Pancreas (tissue), 10 donors: Measurements from ENCODE around the gene PRELID2. TPM values are rescaled to one million over a fixed set of nuclear protein-coding genes. Genes with fewer than 3 reads are reported as not detected.
A peak's percentile ranks its signal among the peaks of the same experiment; 100 is the strongest.

Source experiments
- ATAC-seq, 4 donors: fragments of 200-7000 bp; cut with Tn5 transposase; one replicate each; pipeline versions ENCODE4 v1.8.0 to v1.9.1; 2020; ENCODE audit warnings: mild to moderate bottlenecking in 4 of 4, moderate library complexity in 4 of 4
- DNase-seq, 6 donors: peaks; one replicate each; pipeline ENCODE4 v3.0.0-alpha.2; 2020
- FAIRE-seq: peaks from 2 replicates; lab custom pipeline; 2012; peaks lifted over from hg19 to GRCh38; lab: Jason Lieb, UNC
- H3K27ac ChIP-seq, 4 donors: fragments of 200-600 bp; sonication (generic); 1 replicate in 3 of 4; 2 replicates in 1 of 4; pipeline versions ENCODE4 v1.5.0 to v1.8.0; 2020
- H3K27me3 ChIP-seq, 4 donors: fragments of 200-600 bp; one replicate each; pipeline ENCODE4 v1.8.0; 2021
- H3K36me3 ChIP-seq, 3 donors: fragments of 200-600 bp; sonication (generic) in 1 of 3; one replicate each; pipeline versions ENCODE4 v1.5.0 to v1.8.0; 2020 to 2021
- H3K4me1 ChIP-seq, 3 donors: fragments of 200-600 bp; one replicate each; pipeline ENCODE4 v1.8.0; 2021
- H3K4me3 ChIP-seq, 4 donors: fragments of 200-600 bp; sonication (generic) in 2 of 4; one replicate each; pipeline versions ENCODE4 v1.5.0 to v1.8.0; 2020 to 2021
- H3K9me3 ChIP-seq, 4 donors: fragments of 200-600 bp; one replicate each; pipeline ENCODE4 v1.8.0; 2021
- WGBS, 2 donors: extraction: QIAGEN DNeasy Blood & Tissue Kit; methylation state at CpG; one replicate each; pipeline ENCODE4 v1.1.7; 2013; 5-methylcytosine and 5-hydroxymethylcytosine counted together
- intact Hi-C, 3 donors: fragments of 100-400 bp; cut with DNase I; formaldehyde crosslinking; loops; one replicate each; pipeline versions ENCODE4 v1.11.1 to v1.14.2; 2022
- polyA plus RNA-seq, 2 donors: library from polyadenylated mRNA; stranded (reverse); fragments of 200-250 nt; gene quantifications; one replicate each; pipeline ENCODE4 v1.2.3, GENCODE V29; 2013
- total RNA-seq, 6 donors: library from RNA; stranded (reverse); fragmentation: NEBNext Ultra II Directional in 4 of 6; extraction: Animal tissue kit (Norgen Biotek cat#: 25700) in 4 of 6; gene quantifications; one replicate each; pipeline versions ENCODE4 v1.2.1 to v1.2.4, GENCODE V29; 2021 to 2023
- TF ChIP-seq, protein P1 (sequence below), 4 donors: fragments of 200-600 bp; sonication (generic) in 3 of 4; IDR thresholded peaks; one replicate each; pipeline versions ENCODE4 v1.5.0 to v1.8.0; 2021; ENCODE audit warnings: antibody characterized with exemption in 4 of 4
- donor health status: healthy with polysubstance abuse.
- donor health status: DM: no; HTN: no; CAD: no; lungs with moderate emphysema.
- donor health status: DM: no; HTN: no; CAD: no.
- donor health status: control.
- donor health status: control.
- donor health status: Bipolar disorder and iron deficiency.
- donor health status: DM: yes; HTN: yes; CAD: no.
- donor health status: DM: no; HTN: no; CAD: no.
- donor health status: DM: no; HTN: no; CAD: no.
- donor health status: DM: yes; HTN: yes; CAD: no.

The PRELID2 gene
- total and polyA plus RNA-seq, 8 donors: 4.0 to 15.2 (median 10.0) TPM

DNA sequence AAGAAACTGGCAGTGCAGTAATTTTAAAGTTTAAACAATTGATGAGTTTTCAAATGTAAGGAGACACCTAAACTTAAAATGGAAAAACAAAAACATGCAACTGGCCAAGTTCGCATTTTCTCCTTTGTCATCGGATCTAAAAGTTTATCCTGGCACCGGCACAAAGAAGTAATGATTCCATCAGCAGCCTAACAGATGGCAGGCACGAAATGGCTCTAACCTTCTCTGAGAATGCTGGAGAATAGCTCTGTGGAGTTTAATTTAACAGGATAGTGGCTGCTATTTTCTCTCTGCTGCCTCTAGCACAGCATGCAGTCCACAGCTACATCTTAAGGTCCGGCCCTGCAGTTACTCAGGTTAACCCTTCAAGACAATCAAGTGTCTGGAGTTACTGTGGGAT is 82.2 kb downstream of the PRELID2 start:
- H3K4me3 ChIP-seq: no peak overlapping the region
- TF ChIP-seq, protein P1, sequence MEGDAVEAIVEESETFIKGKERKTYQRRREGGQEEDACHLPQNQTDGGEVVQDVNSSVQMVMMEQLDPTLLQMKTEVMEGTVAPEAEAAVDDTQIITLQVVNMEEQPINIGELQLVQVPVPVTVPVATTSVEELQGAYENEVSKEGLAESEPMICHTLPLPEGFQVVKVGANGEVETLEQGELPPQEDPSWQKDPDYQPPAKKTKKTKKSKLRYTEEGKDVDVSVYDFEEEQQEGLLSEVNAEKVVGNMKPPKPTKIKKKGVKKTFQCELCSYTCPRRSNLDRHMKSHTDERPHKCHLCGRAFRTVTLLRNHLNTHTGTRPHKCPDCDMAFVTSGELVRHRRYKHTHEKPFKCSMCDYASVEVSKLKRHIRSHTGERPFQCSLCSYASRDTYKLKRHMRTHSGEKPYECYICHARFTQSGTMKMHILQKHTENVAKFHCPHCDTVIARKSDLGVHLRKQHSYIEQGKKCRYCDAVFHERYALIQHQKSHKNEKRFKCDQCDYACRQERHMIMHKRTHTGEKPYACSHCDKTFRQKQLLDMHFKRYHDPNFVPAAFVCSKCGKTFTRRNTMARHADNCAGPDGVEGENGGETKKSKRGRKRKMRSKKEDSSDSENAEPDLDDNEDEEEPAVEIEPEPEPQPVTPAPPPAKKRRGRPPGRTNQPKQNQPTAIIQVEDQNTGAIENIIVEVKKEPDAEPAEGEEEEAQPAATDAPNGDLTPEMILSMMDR (IDR thresholded peaks at IDR 0.05): no peak
- DNase-seq (no peak), ATAC-seq (no peak), FAIRE-seq (no peak)
- intact Hi-C loops: no loop called here
- H3K27ac ChIP-seq: no peak overlapping the region
- H3K27me3 ChIP-seq: no peaks in the 10 kb centered on the region
- H3K4me1 ChIP-seq: no peaks in the 10 kb centered on the region
- H3K9me3 ChIP-seq: no peaks in the 10 kb centered on the region
- 71 to 72% methylated on average over 5 of the region's 5 CpGs for WGBS, 2 donors
- H3K36me3 ChIP-seq: no peaks in the 10 kb centered on the region

DNA sequence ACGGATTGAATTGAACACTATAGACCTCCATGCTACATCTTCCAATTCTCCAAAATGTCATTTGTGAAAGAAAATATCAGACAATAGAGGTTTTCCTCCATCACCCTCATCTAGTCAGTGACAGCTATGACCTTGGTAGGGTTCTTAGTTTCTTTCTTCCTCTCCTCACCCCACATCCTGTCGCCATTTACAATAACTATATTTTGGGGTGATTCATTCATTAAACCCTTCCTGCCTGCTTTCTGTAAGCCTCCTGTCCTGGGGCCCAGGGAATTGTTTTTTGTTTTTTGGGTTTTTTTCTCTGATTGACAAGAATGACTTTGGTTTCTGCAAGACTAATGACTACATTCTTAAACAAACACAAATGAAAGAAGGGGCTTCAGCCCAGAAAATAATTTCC is 82.6 kb downstream of the PRELID2 start:
- ATAC-seq (no peak), DNase-seq (no peak), FAIRE-seq (no peak)
- H3K27ac ChIP-seq: no peak overlapping the region
- H3K27me3 ChIP-seq: no peaks in the 10 kb centered on the region
- H3K4me3 ChIP-seq: no peak overlapping the region
- H3K4me1 ChIP-seq: no peaks in the 10 kb centered on the region
- intact Hi-C loops: no loop called here
- H3K9me3 ChIP-seq: no peaks in the 10 kb centered on the region
- 83 to 95% methylated on average over 2 of the region's 2 CpGs for WGBS, 2 donors
- TF ChIP-seq, protein P1 (IDR thresholded peaks at IDR 0.05): no peak
- H3K36me3 ChIP-seq: no peaks in the 10 kb centered on the region

DNA sequence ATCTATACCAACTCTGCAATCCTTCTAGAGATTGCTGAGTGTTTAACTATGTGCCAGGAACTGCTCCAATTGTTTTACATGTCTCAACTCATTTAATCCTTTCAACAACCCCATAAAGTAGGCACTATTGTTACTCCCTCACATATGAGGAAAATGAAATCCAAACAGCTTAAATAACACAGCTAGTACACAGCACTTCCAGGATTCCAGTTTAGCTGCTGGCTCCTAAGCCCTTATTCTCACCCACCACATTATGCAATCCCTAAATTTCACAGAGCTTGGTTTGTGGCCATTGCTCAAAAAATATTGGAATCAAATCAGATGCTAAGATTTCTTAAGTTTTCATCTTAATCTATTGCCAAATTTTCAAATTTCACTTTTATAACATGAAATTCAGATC is 84.9 kb downstream of the PRELID2 start:
- no peaks in the 10 kb centered on the region for H3K4me1 ChIP-seq
- no peak overlapping the region for H3K4me3 ChIP-seq
- H3K9me3 ChIP-seq: no peaks in the 10 kb centered on the region
- H3K36me3 ChIP-seq: no peaks in the 10 kb centered on the region
- ATAC-seq (peak in 1 of 4 donors; percentile 29), DNase-seq (no peak), FAIRE-seq (no peak)
- no peak overlapping the region for H3K27ac ChIP-seq
- TF ChIP-seq, protein P1 (IDR thresholded peaks at IDR 0.05): no peak
- intact Hi-C loops: no loop called here
- H3K27me3 ChIP-seq: no peaks in the 10 kb centered on the region

DNA sequence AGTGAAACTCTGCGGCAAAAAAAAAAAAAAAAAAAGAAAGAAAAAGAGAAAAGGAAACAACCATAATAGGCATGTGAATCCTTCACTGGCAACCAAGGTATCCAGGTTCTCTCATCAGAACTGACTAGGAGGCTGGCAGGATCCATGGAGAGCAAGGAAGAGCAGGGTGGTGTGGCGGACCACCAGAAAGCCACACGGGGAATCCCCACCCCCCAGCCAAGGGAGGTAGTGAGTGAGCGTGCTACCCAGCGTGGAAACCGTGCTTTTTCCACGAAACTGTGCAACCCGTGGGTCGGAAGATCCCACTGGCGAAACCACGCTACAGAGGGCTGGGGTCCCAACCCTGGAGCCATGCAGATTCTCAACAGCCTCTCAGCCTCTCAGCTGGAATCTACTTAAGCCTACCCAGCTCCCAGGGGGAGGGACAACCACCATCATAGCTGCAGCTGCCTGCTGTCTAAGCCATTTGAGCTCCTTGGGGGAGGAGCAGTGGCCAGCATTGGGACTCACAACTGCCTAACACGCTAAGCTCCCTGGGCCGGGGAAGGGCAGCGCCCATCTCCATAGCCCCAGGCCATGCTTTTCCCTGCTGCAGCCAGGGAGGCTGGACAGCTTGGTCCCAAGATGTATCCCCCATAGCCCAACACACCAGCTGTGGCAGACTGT is 91.6 kb downstream of the PRELID2 start:
- DNase-seq (peak in 2 of 6 donors; percentile 11 to 47), FAIRE-seq (no peak)

DNA sequence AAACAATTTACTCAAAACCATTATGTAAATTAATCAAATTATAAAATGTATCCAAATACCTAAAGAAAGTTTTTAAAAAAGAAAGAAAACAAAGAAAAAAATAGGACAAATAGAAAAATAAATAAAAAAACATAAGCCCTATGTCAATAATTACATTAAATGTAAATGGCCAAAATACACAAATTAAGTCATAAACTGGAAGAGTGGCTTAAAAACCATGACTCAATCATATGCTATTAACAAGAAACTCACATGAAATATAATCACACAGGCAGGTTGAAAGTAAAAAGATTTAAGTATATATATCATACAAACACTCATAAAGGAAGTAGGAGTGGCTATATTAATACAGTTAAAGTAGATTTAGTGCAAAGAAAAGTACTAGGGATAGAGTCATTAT is 95.3 kb downstream of the PRELID2 start:
- ATAC-seq (no peak), FAIRE-seq (peak; percentile 54), DNase-seq (no peak)
- Histone ChIP-seq H3K4me3 (no peak overlapping the region), H3K27me3 (no peaks in the 10 kb centered on the region), H3K27ac (no peak overlapping the region), H3K4me1 (no peaks in the 10 kb centered on the region), H3K9me3 (no peaks in the 10 kb centered on the region), H3K36me3 (no peaks in the 10 kb centered on the region)
- TF ChIP-seq, protein P1 (IDR thresholded peaks at IDR 0.05): no peak
- intact Hi-C loops: no loop called here

More for the DNA sequence above, 91.6 kb downstream of the PRELID2 start:
- 98 to 99% methylated on average over 14 of the region's 14 CpGs for WGBS, 2 donors
- Histone ChIP-seq H3K27me3 (no peaks in the 10 kb centered on the region), H3K4me1 (no peaks in the 10 kb centered on the region), H3K4me3 (no peak overlapping the region), H3K36me3 (no peaks in the 10 kb centered on the region), H3K9me3 (no peaks in the 10 kb centered on the region), H3K27ac (no peak overlapping the region)
- peak in 1 of 4 donors; percentile 12 for ATAC-seq
- intact Hi-C loops: no loop called here
- TF ChIP-seq, protein P1 (IDR thresholded peaks at IDR 0.05): no peak
